Measurements from ENCODE around the gene IMPA2. TPM values are rescaled to one million over a fixed set of nuclear protein-coding genes. Genes with fewer than 3 reads are reported as not detected.
A peak's percentile ranks its signal among the peaks of the same experiment; 100 is the strongest.

The IMPA2 gene
- total and polyA plus RNA-seq, 2 of the 13 experiments (the other 11 are each of a cell fraction or from before 2014, with no cell fraction given), result 37.8 to 71.8 TPM

- TF ChIP-seq USF2 (IDR thresholded peaks at IDR 0.05; ENCODE audit: low read depth, low read length) (no peak), USF2 (CRISPR knock-in tag; IDR thresholded peaks at IDR 0.05; ENCODE audit: borderline replicate concordance) (no peak), SAFB2 (CRISPR knock-in tag; IDR thresholded peaks at IDR 0.05; ENCODE audit: borderline replicate concordance, low read depth) (no peak), NFRKB (IDR thresholded peaks at IDR 0.05) (no peak), ISX (CRISPR knock-in tag; conservative IDR thresholded peaks at IDR 0.05) (no peak), KLF13 (CRISPR knock-in tag; IDR thresholded peaks at IDR 0.05) (no peak), PPARG (CRISPR knock-in tag; conservative IDR thresholded peaks at IDR 0.05) (peak; percentile 99), KDM4B (CRISPR knock-in tag; IDR thresholded peaks at IDR 0.05) (peak; percentile 53; the same call in 1 of the 2 replicates), EEA1 (CRISPR knock-in tag; IDR thresholded peaks at IDR 0.05; ENCODE audit: borderline replicate concordance) (no peak), SCMH1 (CRISPR knock-in tag; IDR thresholded peaks at IDR 0.05; ENCODE audit: borderline replicate concordance) (no peak), NR2F1 (CRISPR knock-in tag; IDR thresholded peaks at IDR 0.05) (peak; percentile 77 to 79; a peak in 3 of 4 replicates), ATF1 (CRISPR knock-in tag; IDR thresholded peaks at IDR 0.05) (no peak), MBD4 (IDR thresholded peaks at IDR 0.05; ENCODE audit: borderline replicate concordance, low read length) (no peak), CBX5 (CRISPR knock-in tag; IDR thresholded peaks at IDR 0.05; ENCODE audit: borderline replicate concordance) (peak; percentile 57; the same call in 1 of the 2 replicates), HOXA3 (CRISPR knock-in tag; IDR thresholded peaks at IDR 0.05) (peak; percentile 76; the same call in 1 of the 2 replicates), ZNF235 (CRISPR knock-in tag; IDR thresholded peaks at IDR 0.05; ENCODE audit: borderline replicate concordance) (no peak), ZNF446 (CRISPR knock-in tag; IDR thresholded peaks at IDR 0.05) (no peak), TCF7L2 (IDR thresholded peaks at IDR 0.05; ENCODE audit: low read depth, low read length) (no peak), SRY (CRISPR knock-in tag; IDR thresholded peaks at IDR 0.05) (no peak)
- TF ChIP-seq, protein P1, sequence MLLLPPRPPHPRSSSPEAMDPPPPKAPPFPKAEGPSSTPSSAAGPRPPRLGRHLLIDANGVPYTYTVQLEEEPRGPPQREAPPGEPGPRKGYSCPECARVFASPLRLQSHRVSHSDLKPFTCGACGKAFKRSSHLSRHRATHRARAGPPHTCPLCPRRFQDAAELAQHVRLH (CRISPR knock-in tag; IDR thresholded peaks at IDR 0.05; ENCODE audit: borderline replicate concordance, low read depth), result no peak
- TF ChIP-seq, protein P2, sequence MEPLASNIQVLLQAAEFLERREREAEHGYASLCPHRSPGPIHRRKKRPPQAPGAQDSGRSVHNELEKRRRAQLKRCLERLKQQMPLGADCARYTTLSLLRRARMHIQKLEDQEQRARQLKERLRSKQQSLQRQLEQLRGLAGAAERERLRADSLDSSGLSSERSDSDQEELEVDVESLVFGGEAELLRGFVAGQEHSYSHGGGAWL (CRISPR knock-in tag; IDR thresholded peaks at IDR 0.05), result peak; percentile 62; the same call in 1 of the 2 replicates
- TF ChIP-seq, protein P3, sequence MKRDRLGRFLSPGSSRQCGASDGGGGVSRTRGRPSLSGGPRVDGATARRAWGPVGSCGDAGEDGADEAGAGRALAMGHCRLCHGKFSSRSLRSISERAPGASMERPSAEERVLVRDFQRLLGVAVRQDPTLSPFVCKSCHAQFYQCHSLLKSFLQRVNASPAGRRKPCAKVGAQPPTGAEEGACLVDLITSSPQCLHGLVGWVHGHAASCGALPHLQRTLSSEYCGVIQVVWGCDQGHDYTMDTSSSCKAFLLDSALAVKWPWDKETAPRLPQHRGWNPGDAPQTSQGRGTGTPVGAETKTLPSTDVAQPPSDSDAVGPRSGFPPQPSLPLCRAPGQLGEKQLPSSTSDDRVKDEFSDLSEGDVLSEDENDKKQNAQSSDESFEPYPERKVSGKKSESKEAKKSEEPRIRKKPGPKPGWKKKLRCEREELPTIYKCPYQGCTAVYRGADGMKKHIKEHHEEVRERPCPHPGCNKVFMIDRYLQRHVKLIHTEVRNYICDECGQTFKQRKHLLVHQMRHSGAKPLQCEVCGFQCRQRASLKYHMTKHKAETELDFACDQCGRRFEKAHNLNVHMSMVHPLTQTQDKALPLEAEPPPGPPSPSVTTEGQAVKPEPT (CRISPR knock-in tag; IDR thresholded peaks at IDR 0.05; ENCODE audit: low read depth), result no peak
- TF ChIP-seq, protein P4, sequence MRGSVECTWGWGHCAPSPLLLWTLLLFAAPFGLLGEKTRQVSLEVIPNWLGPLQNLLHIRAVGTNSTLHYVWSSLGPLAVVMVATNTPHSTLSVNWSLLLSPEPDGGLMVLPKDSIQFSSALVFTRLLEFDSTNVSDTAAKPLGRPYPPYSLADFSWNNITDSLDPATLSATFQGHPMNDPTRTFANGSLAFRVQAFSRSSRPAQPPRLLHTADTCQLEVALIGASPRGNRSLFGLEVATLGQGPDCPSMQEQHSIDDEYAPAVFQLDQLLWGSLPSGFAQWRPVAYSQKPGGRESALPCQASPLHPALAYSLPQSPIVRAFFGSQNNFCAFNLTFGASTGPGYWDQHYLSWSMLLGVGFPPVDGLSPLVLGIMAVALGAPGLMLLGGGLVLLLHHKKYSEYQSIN (CRISPR knock-in tag; IDR thresholded peaks at IDR 0.05; ENCODE audit: borderline replicate concordance), result no peak
- TF ChIP-seq, protein P5, sequence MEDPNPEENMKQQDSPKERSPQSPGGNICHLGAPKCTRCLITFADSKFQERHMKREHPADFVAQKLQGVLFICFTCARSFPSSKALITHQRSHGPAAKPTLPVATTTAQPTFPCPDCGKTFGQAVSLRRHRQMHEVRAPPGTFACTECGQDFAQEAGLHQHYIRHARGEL (CRISPR knock-in tag; IDR thresholded peaks at IDR 0.05), result no peak
These were observed 33.8 kb upstream of the IMPA2 start (continued) for GRCh38 chr18:11947214-11948191.

Measured in HepG2 (cell line).